ENCODE data around the gene CCDC68. TPM values are rescaled to one million over a fixed set of nuclear protein-coding genes. Genes with fewer than 3 reads are reported as not detected.
A peak's percentile ranks its signal among the peaks of the same experiment; 100 is the strongest.
"Not testable (repeated sequence)": the region's sequence is repeated elsewhere in the genome, so short reads cannot be mapped to it uniquely, and the experiment has no call there.

CCDC68 gene
- total RNA-seq, 1 donor from 2014 or later: 15.8 TPM

- DNase-seq (ENCODE audit: low spot score in 2 of 2): no peak
- Histone ChIP-seq H3K36me3 (no peaks in the 10 kb centered on the region), H3K27me3 (no peaks in the 10 kb centered on the region), H3K4me1 (no peaks in the 10 kb centered on the region), H3K27ac (no peak overlapping the region), H3K4me3 (no peak overlapping the region), H3K9me3 (no peaks in the 10 kb centered on the region)
- intact Hi-C loops (cut with DNase I): no loop called here
- no peak for TF ChIP-seq CTCF (IDR thresholded peaks at IDR 0.05)
Observed at GRCh38 chr18:54983791-54984190, 24.5 kb upstream of the CCDC68 start.

- no peak overlapping the region for H3K27ac ChIP-seq
- H3K4me3 ChIP-seq: no peak overlapping the region
- intact Hi-C loops (cut with DNase I): no loop called here
- H3K36me3 ChIP-seq: no peaks in the 10 kb centered on the region
- TF ChIP-seq CTCF (IDR thresholded peaks at IDR 0.05): peak; percentile 29 to 49 (median 30)
- no peaks in the 10 kb centered on the region for H3K9me3 ChIP-seq
- H3K4me1 ChIP-seq: no peaks in the 10 kb centered on the region
- H3K27me3 ChIP-seq: no peaks in the 10 kb centered on the region
- no peak for DNase-seq (ENCODE audit: low spot score in 2 of 2)
Observed at GRCh38 chr18:54983041-54983686, 23.9 kb upstream of the CCDC68 start.

- no peak overlapping the region for H3K27ac ChIP-seq
- intact Hi-C loops (cut with DNase I): no loop called here
- H3K9me3 ChIP-seq: no peaks in the 10 kb centered on the region
- no peak for TF ChIP-seq CTCF (IDR thresholded peaks at IDR 0.05)
- H3K4me1 ChIP-seq: no peaks in the 10 kb centered on the region
- no peak overlapping the region for H3K4me3 ChIP-seq
- no peaks in the 10 kb centered on the region for H3K36me3 ChIP-seq
- no peak for DNase-seq (ENCODE audit: low spot score in 2 of 2)
- H3K27me3 ChIP-seq: no peaks in the 10 kb centered on the region
Observed at GRCh38 chr18:54981076-54981475, 21.8 kb upstream of the CCDC68 start.

- H3K4me1 ChIP-seq: no peaks in the 10 kb centered on the region
- no peaks in the 10 kb centered on the region for H3K9me3 ChIP-seq
- no peaks in the 10 kb centered on the region for H3K36me3 ChIP-seq
- no peak overlapping the region for H3K27ac ChIP-seq
- no peaks in the 10 kb centered on the region for H3K27me3 ChIP-seq
- TF ChIP-seq CTCF (IDR thresholded peaks at IDR 0.05): no peak
- H3K4me3 ChIP-seq: no peak overlapping the region
- DNase-seq (ENCODE audit: low spot score in 2 of 2): no peak
- intact Hi-C loops (cut with DNase I): no loop called here
Observed at GRCh38 chr18:54975598-54975997, 16.3 kb upstream of the CCDC68 start.

- H3K27ac ChIP-seq: no peak overlapping the region
- intact Hi-C loops (cut with DNase I): no loop called here
- H3K9me3 ChIP-seq: no peaks in the 10 kb centered on the region
- H3K4me1 ChIP-seq: no peaks in the 10 kb centered on the region
- H3K36me3 ChIP-seq: no peaks in the 10 kb centered on the region
- no peak for TF ChIP-seq CTCF (IDR thresholded peaks at IDR 0.05)
- no peak overlapping the region for H3K4me3 ChIP-seq
- no peaks in the 10 kb centered on the region for H3K27me3 ChIP-seq
- DNase-seq (ENCODE audit: low spot score in 2 of 2): no peak
Observed at GRCh38 chr18:54973046-54973445, 13.8 kb upstream of the CCDC68 start.

GRCh38 chr18:54968807-54969206 is 9.5 kb upstream of the CCDC68 start:
- no peak for DNase-seq (ENCODE audit: low spot score in 2 of 2)
- Histone ChIP-seq H3K9me3 (no peaks in the 10 kb centered on the region), H3K4me1 (no peaks in the 10 kb centered on the region), H3K36me3 (no peaks in the 10 kb centered on the region), H3K27ac (no peak overlapping the region), H3K4me3 (no peak overlapping the region), H3K27me3 (no peaks in the 10 kb centered on the region)
- TF ChIP-seq CTCF (IDR thresholded peaks at IDR 0.05): no peak
- intact Hi-C loops (cut with DNase I): no loop called here

- H3K27me3 ChIP-seq; intact Hi-C loops (cut with DNase I); H3K9me3 ChIP-seq; H3K36me3 ChIP-seq; H3K4me3 ChIP-seq; H3K4me1 ChIP-seq; H3K27ac ChIP-seq; DNase-seq (ENCODE audit: low spot score in 2 of 2): not testable (repeated sequence)
Observed at GRCh38 chr18:54968237-54968636, 9.0 kb upstream of the CCDC68 start.

Data from ascending aorta (tissue), 2 donors.